ENCODE measurements around the gene CCDC112.
"Not testable (repeated sequence)": the region's sequence is repeated elsewhere in the genome, so short reads cannot be mapped to it uniquely, and the experiment has no call there.

CCDC112 gene

DNA sequence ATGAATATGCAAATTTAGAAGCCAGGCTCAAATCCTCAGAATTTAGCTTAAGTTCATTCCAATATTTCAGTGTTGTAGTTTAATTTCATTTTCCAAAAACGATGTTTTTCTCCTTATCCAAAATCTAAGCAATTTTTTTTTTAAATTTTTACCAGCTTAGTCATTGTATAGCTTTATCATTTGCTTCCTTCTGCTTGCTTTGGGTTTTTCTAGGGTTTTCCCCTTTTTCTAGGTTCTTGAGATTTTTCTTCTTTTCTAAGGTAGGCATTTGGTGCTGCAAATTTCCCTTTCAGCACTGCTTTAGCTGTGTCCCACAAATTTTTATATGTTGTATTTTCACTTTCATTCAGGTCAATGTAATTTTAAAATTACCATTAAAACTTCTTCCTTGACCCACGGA, 34.4 kb upstream of the CCDC112 start:
- TF ChIP-seq ZC3H10 (CRISPR knock-in tag; IDR thresholded peaks at IDR 0.05) (no peak), ESRRG (CRISPR knock-in tag; IDR thresholded peaks at IDR 0.05) (no peak), GLIS3 (CRISPR knock-in tag; IDR thresholded peaks at IDR 0.05) (no peak), ZNF565 (CRISPR knock-in tag; conservative IDR thresholded peaks at IDR 0.05; ENCODE audit: low read depth) (no peak), ZNF8 (CRISPR knock-in tag; IDR thresholded peaks at IDR 0.05) (no peak)
- ATAC-seq = no peak

DNA sequence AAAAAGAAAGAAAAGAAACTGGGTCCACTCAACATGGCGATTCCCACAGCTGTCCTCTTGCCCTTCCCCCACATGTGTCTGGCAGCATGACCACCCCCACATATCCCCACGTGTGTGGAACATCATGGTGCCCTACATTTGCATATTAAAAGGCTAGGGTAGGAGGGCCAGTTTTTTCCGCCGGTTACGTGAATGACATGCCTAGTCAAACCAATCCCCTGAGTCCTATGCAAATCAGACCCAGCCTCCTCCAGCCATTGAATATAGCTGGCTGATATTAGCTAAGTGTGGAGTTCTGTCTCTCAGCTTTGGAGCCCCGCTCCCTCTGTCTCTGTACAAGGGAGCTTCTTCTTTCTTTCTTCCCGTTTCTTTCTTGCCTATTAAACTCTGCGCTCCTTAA, 33.0 kb upstream of the CCDC112 start:
- ATAC-seq = no peak
- no peak for TF ChIP-seq ZNF565 (CRISPR knock-in tag; conservative IDR thresholded peaks at IDR 0.05; ENCODE audit: low read depth)
- no peak for TF ChIP-seq CSDC2 (CRISPR knock-in tag; IDR thresholded peaks at IDR 0.05)
- TF ChIP-seq ESRRG (CRISPR knock-in tag; IDR thresholded peaks at IDR 0.05) = no peak
- no peak for TF ChIP-seq PPARA (CRISPR knock-in tag; IDR thresholded peaks at IDR 0.05; ENCODE audit: borderline replicate concordance)
- no peak for TF ChIP-seq RARB (CRISPR knock-in tag; IDR thresholded peaks at IDR 0.05)
- TF ChIP-seq BACH2 (CRISPR knock-in tag; IDR thresholded peaks at IDR 0.05; ENCODE audit: borderline replicate concordance) = no peak
- TF ChIP-seq ARNTL (CRISPR knock-in tag; IDR thresholded peaks at IDR 0.05; ENCODE audit: borderline replicate concordance, low read depth) = no peak
- no peak for TF ChIP-seq ZC3H10 (CRISPR knock-in tag; IDR thresholded peaks at IDR 0.05)
- no peak for TF ChIP-seq TSHZ2 (CRISPR knock-in tag; IDR thresholded peaks at IDR 0.05)
- TF ChIP-seq ZFP3 (CRISPR knock-in tag; IDR thresholded peaks at IDR 0.05) = no peak
- no peak for TF ChIP-seq OSR1 (CRISPR knock-in tag; IDR thresholded peaks at IDR 0.05)
- no peak for TF ChIP-seq TOX (CRISPR knock-in tag; IDR thresholded peaks at IDR 0.05; ENCODE audit: borderline replicate concordance)
- TF ChIP-seq ZFP30 (CRISPR knock-in tag; IDR thresholded peaks at IDR 0.05) = no peak

DNA sequence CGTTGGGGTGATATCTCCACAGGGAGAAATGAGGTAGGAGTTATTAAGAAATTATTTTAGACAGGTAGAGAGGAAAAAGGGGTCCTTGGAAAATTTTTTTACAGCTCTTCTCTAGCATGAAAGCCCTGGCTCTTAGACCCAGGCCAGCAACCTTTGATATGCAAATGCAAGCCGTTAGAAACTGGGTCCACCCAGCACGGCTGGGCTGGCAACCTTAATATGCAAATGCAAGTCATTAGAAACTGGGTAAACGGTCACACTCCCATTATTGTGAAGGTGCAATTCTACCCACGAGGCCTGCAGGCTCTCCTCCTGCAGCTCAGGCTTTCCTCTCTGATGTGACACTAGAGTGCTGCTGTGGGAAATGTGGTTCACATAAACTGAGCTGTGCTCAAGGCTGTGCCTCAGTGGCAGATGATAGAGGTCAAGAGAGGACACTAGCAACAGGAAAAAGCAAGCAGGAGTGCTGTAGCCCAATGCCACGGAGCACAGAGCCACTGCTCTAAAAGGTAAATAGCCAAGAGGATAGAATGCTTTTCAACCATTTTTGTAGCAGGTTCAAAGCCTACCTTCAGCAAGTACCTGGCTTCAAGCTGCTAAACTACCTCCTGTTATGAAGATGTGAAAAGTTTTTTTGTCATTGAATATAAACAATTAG, 32.3 kb upstream of the CCDC112 start:
- not testable (repeated sequence) for ATAC-seq

DNA sequence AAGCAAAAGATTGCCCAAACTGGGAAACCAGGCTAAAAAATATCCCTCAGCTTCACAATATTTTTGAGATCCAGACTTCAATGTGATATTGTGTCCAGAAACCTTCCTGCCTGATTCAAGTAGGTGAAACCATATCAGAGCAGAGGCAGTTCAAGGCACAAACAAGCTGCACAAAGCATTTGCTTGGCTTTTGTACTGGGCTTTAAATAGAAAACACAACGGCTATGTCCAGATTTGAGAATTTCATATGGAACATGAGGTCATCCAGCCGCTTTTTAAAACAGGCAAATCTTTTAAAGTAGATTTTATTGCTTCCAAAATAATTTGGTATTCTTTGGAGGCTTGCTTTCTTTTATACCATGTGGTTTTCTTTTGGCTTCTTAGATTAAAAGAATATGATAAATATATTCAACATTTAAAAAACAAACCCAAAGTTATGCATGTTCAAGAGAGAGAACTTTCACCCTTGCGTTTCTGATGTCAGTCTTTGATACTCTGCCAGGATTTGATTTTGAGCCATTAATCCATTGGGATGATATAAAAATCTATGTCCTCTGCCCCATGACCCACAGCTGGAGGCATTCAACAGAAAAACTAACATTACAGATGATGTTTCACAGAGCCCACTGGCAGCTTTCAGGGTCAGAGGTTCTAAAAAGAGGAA, 29.0 kb upstream of the CCDC112 start:
- TF ChIP-seq PATZ1 (CRISPR knock-in tag; IDR thresholded peaks at IDR 0.05; ENCODE audit: borderline replicate concordance) (no peak), ZFP3 (CRISPR knock-in tag; IDR thresholded peaks at IDR 0.05) (no peak), GLIS3 (CRISPR knock-in tag; IDR thresholded peaks at IDR 0.05) (no peak), ISL1 (CRISPR knock-in tag; IDR thresholded peaks at IDR 0.05) (no peak), OSR1 (CRISPR knock-in tag; IDR thresholded peaks at IDR 0.05) (no peak), ZNF8 (CRISPR knock-in tag; IDR thresholded peaks at IDR 0.05) (no peak), TOX (CRISPR knock-in tag; IDR thresholded peaks at IDR 0.05; ENCODE audit: borderline replicate concordance) (no peak), ZNF565 (CRISPR knock-in tag; conservative IDR thresholded peaks at IDR 0.05; ENCODE audit: low read depth) (no peak), SNAI2 (CRISPR knock-in tag; IDR thresholded peaks at IDR 0.05) (no peak), PPARA (CRISPR knock-in tag; IDR thresholded peaks at IDR 0.05; ENCODE audit: borderline replicate concordance) (no peak), ARNTL (CRISPR knock-in tag; IDR thresholded peaks at IDR 0.05; ENCODE audit: borderline replicate concordance, low read depth) (no peak), CSDC2 (CRISPR knock-in tag; IDR thresholded peaks at IDR 0.05) (no peak)
- TF ChIP-seq, protein P1, sequence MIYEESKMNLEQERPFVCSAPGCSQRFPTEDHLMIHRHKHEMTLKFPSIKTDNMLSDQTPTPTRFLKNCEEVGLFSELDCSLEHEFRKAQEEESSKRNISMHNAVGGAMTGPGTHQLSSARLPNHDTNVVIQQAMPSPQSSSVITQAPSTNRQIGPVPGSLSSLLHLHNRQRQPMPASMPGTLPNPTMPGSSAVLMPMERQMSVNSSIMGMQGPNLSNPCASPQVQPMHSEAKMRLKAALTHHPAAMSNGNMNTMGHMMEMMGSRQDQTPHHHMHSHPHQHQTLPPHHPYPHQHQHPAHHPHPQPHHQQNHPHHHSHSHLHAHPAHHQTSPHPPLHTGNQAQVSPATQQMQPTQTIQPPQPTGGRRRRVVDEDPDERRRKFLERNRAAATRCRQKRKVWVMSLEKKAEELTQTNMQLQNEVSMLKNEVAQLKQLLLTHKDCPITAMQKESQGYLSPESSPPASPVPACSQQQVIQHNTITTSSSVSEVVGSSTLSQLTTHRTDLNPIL (CRISPR knock-in tag; IDR thresholded peaks at IDR 0.05; ENCODE audit: low read depth) = no peak
- TF ChIP-seq, protein P2, sequence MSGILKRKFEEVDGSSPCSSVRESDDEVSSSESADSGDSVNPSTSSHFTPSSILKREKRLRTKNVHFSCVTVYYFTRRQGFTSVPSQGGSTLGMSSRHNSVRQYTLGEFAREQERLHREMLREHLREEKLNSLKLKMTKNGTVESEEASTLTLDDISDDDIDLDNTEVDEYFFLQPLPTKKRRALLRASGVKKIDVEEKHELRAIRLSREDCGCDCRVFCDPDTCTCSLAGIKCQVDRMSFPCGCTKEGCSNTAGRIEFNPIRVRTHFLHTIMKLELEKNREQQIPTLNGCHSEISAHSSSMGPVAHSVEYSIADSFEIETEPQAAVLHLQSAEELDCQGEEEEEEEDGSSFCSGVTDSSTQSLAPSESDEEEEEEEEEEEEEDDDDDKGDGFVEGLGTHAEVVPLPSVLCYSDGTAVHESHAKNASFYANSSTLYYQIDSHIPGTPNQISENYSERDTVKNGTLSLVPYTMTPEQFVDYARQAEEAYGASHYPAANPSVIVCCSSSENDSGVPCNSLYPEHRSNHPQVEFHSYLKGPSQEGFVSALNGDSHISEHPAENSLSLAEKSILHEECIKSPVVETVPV (CRISPR knock-in tag; IDR thresholded peaks at IDR 0.05) = no peak
- ATAC-seq = no peak

Measured in SK-N-SH treated with all-trans-retinoic acid at 6 μM for 48 hours (cell line).